Measurements from ENCODE around the gene RAD51AP2.

DNA sequence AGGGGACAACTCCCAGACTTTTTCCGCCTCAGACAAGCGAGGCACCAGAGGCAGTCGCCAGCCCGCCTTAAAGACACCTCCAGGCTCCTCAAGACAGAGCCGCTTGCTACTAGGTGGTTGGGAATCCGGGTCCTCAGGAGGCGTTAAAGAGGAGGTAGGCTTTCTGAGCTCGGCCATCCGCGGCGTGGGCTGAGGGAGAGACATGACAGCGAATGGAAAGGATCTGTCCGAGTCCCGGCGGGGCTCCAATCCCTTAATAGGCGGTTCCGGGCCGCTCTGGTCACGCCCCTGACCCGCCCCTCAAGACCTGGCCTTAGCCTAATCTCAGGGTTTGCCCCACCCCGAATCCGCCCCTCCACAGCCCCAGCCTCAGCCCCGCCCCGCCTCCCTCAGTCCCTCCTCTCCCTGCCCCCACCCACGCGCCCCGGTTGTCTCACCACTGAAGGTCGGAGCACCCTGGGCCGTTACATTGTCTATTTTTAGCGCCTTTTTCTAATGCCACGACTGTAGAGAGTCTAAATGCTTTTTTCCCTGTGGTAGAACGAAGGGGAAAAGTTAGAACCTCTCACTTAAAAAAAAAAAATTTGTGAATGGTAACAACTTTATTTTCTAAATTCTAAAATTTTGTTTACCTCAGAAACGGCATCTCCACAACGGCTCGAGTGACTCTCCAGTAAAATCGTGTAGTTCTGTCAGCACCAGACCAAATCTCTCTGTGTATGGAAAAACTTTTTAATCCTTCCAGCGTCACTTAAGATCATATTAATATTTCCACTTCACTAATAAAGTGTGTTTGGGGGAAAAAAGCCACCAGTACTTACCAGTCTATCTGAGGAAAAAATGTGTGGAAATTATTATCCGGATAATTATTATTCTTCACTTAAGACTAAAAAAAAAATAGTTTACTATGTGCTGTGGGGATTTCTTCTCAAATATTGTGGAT is at the start of gene RAD51AP2:
- TF ChIP-seq, protein P1, sequence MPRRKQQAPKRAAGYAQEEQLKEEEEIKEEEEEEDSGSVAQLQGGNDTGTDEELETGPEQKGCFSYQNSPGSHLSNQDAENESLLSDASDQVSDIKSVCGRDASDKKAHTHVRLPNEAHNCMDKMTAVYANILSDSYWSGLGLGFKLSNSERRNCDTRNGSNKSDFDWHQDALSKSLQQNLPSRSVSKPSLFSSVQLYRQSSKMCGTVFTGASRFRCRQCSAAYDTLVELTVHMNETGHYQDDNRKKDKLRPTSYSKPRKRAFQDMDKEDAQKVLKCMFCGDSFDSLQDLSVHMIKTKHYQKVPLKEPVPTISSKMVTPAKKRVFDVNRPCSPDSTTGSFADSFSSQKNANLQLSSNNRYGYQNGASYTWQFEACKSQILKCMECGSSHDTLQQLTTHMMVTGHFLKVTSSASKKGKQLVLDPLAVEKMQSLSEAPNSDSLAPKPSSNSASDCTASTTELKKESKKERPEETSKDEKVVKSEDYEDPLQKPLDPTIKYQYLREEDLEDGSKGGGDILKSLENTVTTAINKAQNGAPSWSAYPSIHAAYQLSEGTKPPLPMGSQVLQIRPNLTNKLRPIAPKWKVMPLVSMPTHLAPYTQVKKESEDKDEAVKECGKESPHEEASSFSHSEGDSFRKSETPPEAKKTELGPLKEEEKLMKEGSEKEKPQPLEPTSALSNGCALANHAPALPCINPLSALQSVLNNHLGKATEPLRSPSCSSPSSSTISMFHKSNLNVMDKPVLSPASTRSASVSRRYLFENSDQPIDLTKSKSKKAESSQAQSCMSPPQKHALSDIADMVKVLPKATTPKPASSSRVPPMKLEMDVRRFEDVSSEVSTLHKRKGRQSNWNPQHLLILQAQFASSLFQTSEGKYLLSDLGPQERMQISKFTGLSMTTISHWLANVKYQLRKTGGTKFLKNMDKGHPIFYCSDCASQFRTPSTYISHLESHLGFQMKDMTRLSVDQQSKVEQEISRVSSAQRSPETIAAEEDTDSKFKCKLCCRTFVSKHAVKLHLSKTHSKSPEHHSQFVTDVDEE (CRISPR knock-in tag; IDR thresholded peaks at IDR 0.05): no peak; the same call in 1 of the 2 replicates
- TF ChIP-seq ZFP3 (CRISPR knock-in tag; IDR thresholded peaks at IDR 0.05) (no peak), ZFP30 (CRISPR knock-in tag; IDR thresholded peaks at IDR 0.05) (no peak), RARB (CRISPR knock-in tag; IDR thresholded peaks at IDR 0.05) (no peak)
